Activated T-cell treated with anti-CD3 and anti-CD28 coated beads, Interleukin-2, amount 50 U/mL, for 24 hours (primary cell): Measurements from ENCODE around the gene RHOB.

Source experiments
- DNase-seq: peaks from one replicate; pipeline ENCODE4 v3.0.0-alpha.2; 2020
- H3K27ac Mint-ChIP-seq: 2 replicates; pipeline ENCODE4 v1.8.0; 2020; ENCODE audit warnings: mild to moderate bottlenecking, mixed read lengths
- H3K27me3 Mint-ChIP-seq: 2 replicates; pipeline ENCODE4 v1.8.0; 2020; ENCODE audit warnings: mixed read lengths
- H3K36me3 Mint-ChIP-seq: 2 replicates; pipeline ENCODE4 v1.8.0; 2020; ENCODE audit warnings: low read depth, mixed read lengths
- H3K4me1 Mint-ChIP-seq: 2 replicates; pipeline ENCODE4 v1.8.0; 2020; ENCODE audit warnings: low read depth, mixed read lengths
- H3K4me3 Mint-ChIP-seq: 2 replicates; pipeline ENCODE4 v1.8.0; 2020; ENCODE audit warnings: mild to moderate bottlenecking, moderate library complexity, mixed read lengths
- H3K9me3 Mint-ChIP-seq: 2 replicates; pipeline ENCODE4 v1.8.0; 2020; ENCODE audit warnings: mixed read lengths

Gene RHOB

DNA sequence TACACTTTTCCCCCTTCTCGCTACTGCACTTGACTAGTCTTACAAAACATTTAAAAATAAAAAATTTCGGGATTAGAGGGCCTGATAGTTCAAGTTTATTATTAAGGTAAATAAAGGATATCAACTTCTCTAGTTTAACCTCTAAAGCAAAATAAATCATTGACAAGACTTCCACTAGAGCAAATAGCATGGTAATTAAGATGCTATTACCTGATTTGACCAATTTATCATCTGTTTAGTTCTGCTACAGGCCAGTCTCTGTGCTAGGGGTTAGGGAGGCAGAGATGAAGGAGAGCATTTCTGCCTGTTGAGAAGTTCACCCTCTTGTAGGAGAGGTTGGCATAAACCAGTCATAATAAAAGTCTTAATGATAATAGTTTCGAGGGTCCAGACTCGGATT lies 34.0 kb downstream of the RHOB start:
- H3K27me3 Mint-ChIP-seq, result peaks cover 5% of the 10 kb centered on the region
- no peaks in the 10 kb centered on the region for H3K36me3 Mint-ChIP-seq
- no peaks in the 10 kb centered on the region for H3K4me1 Mint-ChIP-seq
- no peak overlapping the region for H3K27ac Mint-ChIP-seq
- no peak overlapping the region for H3K4me3 Mint-ChIP-seq
- DNase-seq, result no peak
- H3K9me3 Mint-ChIP-seq, result peaks cover 4% of the 10 kb centered on the region

DNA sequence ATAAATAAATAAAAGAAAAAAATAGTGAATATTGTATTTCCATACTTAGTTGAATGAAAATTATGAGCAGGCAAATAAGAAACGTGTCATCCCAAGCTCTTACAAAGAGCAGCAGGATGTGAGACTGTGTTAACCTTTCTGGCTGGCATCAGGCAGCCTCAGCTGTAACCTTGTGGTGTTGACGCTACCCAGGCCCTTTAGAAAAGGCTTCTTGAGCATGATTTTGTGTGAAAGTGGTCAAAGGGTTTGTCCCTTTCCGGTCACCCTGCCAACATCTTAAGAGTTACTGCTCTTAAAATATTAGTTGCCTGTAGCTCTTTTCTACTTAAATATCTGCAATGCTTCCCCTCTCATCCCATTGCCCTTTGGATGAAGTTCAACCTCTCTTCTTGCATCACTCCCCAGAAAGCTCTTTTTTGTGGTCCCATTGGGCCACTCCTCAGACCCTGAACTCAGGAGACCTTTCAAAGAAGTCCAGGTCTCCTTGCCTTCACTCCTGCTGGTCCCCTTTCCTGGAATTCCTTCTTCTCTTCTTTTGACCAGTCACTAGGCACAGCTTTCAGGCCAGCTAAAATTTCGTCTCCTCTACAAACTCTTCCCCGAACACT lies 35.0 kb downstream of the RHOB start:
- Mint-ChIP-seq H3K4me3 (no peak overlapping the region), H3K9me3 (peaks cover 4% of the 10 kb centered on the region), H3K27ac (no peak overlapping the region), H3K36me3 (no peaks in the 10 kb centered on the region), H3K4me1 (no peaks in the 10 kb centered on the region), H3K27me3 (peaks cover 5% of the 10 kb centered on the region)
- no peak for DNase-seq

- no peaks in the 10 kb centered on the region for H3K36me3 Mint-ChIP-seq
- no peak for DNase-seq
- peaks cover 4% of the 10 kb centered on the region for H3K9me3 Mint-ChIP-seq
- H3K4me3 Mint-ChIP-seq, result no peak overlapping the region
- no peaks in the 10 kb centered on the region for H3K4me1 Mint-ChIP-seq
- H3K27ac Mint-ChIP-seq, result no peak overlapping the region
- peaks cover 5% of the 10 kb centered on the region for H3K27me3 Mint-ChIP-seq
Observed at GRCh38 chr2:20482725-20483124, 35.9 kb downstream of the RHOB start.

DNA sequence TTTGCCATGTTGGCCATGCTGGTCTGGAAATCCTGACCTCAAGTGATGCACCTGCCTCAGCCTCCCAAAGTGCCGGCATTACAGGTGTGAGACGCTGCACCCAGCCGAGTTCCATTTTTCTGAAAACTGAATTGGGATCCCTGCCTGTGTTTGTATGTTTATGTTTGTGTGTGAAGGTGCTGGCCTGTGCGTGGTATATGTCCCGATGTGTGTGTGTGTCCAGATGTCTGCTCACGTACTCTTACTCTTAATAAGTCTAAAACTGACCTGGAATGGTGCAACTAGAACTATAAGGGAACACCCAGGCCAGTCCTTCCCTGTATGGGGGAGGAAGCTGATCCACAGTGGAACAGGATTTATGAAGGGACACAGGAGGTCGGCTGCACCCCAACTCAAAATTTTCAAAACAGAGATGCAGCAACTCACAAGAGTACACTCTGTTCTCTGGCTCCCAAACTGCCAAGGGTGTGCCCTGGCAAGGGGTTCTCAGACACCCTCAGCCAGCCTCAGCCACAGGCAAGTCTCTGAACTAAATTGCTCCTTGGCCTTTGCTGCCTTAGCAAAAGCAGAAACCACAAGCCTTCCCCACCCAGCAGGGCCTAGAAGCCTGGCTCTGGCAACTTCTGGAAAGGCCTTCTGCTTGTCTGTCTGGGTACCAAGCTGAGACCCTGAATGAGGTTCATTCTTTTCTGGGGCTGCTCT lies 36.5 kb downstream of the RHOB start:
- H3K27me3 Mint-ChIP-seq, result peaks cover 2% of the 10 kb centered on the region
- H3K9me3 Mint-ChIP-seq, result peaks cover 4% of the 10 kb centered on the region
- H3K36me3 Mint-ChIP-seq, result no peaks in the 10 kb centered on the region
- DNase-seq, result no peak
- H3K4me3 Mint-ChIP-seq, result no peak overlapping the region
- H3K4me1 Mint-ChIP-seq, result no peaks in the 10 kb centered on the region
- no peak overlapping the region for H3K27ac Mint-ChIP-seq

- DNase-seq, result no peak
Observed at GRCh38 chr2:20484034-20484617, 37.3 kb downstream of the RHOB start.

GRCh38 chr2:20484810-20485611 lies 38.1 kb downstream of the RHOB start:
- Mint-ChIP-seq H3K9me3 (no peaks in the 10 kb centered on the region), H3K36me3 (no peaks in the 10 kb centered on the region), H3K4me1 (no peaks in the 10 kb centered on the region), H3K27ac (no peak overlapping the region), H3K27me3 (no peaks in the 10 kb centered on the region), H3K4me3 (no peak overlapping the region)
- DNase-seq, result no peak

More at GRCh38 chr2:20484034-20484617, 37.3 kb downstream of the RHOB start:
- H3K36me3 Mint-ChIP-seq, result no peaks in the 10 kb centered on the region
- H3K27ac Mint-ChIP-seq, result no peak overlapping the region
- H3K4me1 Mint-ChIP-seq, result no peaks in the 10 kb centered on the region
- H3K4me3 Mint-ChIP-seq, result no peak overlapping the region
- no peaks in the 10 kb centered on the region for H3K27me3 Mint-ChIP-seq
- no peaks in the 10 kb centered on the region for H3K9me3 Mint-ChIP-seq

DNA sequence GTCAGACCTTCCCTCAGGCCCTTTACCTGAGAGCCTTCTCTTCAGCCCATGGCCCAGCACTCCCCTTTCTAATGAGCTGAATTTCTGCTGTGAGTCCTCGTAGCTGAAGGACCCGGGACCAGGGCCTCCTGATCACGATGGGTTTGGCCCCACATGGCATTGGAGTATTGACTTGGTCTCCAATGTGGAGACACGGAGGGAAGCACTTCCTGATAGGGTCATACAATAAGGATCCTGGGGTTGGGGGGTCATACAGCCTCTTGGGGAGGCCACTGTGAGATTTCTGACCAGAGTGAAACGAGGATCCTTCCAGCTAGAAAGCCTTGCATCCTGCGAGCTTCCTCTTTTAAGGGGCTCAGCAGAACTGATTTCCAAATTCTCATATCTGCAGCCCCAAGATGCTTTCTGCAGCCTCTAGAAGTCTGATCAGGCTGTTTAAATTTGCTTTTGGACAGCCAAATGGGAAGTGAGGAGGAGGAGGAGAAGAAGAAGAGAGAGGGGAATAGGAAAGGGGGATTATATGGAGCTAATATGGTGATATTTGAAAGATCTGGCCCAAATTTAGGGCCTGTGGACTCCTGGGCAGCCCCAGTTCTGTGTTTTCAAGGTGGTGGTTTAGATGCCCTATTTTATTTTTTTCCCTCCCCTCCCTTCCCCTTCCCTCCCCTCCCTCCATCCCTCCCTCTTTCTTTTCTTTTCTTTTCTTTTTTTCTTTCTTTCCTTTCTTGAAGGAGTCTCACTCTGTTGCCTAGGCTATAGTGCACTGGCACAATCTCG lies 38.9 kb downstream of the RHOB start:
- Mint-ChIP-seq H3K27ac (no peak overlapping the region), H3K4me3 (no peak overlapping the region), H3K4me1 (no peaks in the 10 kb centered on the region), H3K27me3 (no peaks in the 10 kb centered on the region), H3K9me3 (no peaks in the 10 kb centered on the region), H3K36me3 (no peaks in the 10 kb centered on the region)
- no peak for DNase-seq

DNA sequence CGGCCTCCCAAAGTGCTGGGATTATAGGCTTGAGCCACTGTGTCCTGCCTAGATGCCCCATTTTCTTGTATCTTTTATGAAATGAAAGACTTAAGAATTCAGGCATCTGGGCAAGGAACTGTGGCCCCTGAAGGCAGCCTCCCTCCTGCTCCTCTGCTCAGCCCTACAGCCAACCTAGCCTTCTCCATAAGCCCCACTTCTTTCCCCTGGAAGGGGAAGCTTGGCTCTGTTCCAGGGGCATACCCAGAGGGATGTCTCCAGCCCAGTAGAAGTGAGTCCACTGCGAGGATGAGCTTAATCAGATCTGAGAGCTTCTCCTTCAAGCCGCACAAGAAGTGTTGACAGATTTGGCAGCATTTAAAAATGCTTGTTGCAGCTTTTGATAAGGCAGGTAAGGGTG lies 39.7 kb downstream of the RHOB start:
- Mint-ChIP-seq H3K27ac (no peak overlapping the region), H3K36me3 (no peaks in the 10 kb centered on the region)

DNA sequence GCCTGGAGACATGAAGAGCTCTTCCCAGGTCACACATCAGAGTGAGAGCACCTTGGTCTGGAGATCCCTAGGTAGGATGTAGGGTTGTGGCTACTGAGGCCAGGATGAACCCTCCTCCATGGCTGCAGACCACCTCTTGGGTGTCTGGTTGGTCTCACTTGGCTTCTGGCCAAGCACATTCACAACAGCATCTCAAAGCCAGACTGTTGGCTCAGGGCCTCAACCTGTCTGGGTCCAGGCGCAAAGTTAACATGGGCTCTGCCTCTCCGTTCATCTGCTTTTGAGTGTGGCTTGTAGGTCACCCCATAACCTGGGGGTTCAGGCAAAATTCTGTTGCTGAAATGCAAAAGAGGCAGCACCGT lies 40.1 kb downstream of the RHOB start:
- Mint-ChIP-seq H3K4me1 (no peaks in the 10 kb centered on the region), H3K27me3 (no peaks in the 10 kb centered on the region), H3K36me3 (no peaks in the 10 kb centered on the region), H3K9me3 (no peaks in the 10 kb centered on the region), H3K4me3 (no peak overlapping the region), H3K27ac (no peak overlapping the region)
- DNase-seq, result no peak

More for the DNA sequence above, 39.7 kb downstream of the RHOB start:
- DNase-seq, result no peak
- no peaks in the 10 kb centered on the region for H3K4me1 Mint-ChIP-seq
- H3K4me3 Mint-ChIP-seq, result no peak overlapping the region
- H3K9me3 Mint-ChIP-seq, result no peaks in the 10 kb centered on the region
- no peaks in the 10 kb centered on the region for H3K27me3 Mint-ChIP-seq

DNA sequence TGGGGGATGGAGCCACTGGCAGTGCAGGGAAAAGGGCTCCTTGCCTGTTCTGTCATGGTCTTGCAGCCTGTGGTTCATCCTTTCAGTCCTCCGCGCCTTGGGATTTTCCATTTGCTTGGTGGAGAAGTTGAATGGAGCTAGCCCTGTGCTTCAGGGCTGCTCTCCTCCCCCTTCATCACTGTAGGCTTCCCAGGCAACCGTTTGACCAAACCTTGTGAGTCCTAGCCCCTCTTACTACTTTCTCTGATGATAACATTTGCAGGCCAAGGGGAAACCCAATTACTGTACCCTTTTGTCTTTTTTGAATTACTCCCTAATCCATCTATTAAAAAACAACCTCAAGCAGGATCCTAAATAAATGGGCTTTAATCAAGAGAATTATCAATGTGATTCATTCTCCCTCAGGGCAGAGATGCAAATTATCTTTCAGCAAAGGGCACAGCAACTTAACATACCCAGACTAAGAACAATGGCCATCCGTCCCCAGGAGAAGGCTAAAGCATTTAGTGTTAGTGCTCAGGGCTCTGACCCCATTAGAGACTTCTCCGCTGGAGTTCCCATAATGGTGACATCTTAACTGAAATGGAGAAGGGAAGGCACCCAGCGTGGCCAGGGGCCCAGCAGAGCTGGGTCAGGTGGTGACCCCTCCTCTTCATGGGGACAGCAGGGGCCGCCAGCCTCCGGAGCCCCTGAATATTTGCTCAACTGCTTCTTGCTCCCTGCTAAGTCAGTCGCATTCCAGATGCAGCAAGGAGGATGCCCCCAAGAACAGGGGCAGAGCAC lies 40.7 kb downstream of the RHOB start:
- Mint-ChIP-seq H3K9me3 (no peaks in the 10 kb centered on the region), H3K27ac (no peak overlapping the region), H3K36me3 (no peaks in the 10 kb centered on the region), H3K4me1 (no peaks in the 10 kb centered on the region), H3K4me3 (no peak overlapping the region), H3K27me3 (no peaks in the 10 kb centered on the region)
- DNase-seq, result no peak

GRCh38 chr2:20488201-20488641 lies 41.3 kb downstream of the RHOB start:
- Mint-ChIP-seq H3K9me3 (no peaks in the 10 kb centered on the region), H3K36me3 (no peaks in the 10 kb centered on the region), H3K27me3 (no peaks in the 10 kb centered on the region), H3K4me1 (no peaks in the 10 kb centered on the region), H3K27ac (no peak overlapping the region), H3K4me3 (no peak overlapping the region)
- DNase-seq, result no peak

DNA sequence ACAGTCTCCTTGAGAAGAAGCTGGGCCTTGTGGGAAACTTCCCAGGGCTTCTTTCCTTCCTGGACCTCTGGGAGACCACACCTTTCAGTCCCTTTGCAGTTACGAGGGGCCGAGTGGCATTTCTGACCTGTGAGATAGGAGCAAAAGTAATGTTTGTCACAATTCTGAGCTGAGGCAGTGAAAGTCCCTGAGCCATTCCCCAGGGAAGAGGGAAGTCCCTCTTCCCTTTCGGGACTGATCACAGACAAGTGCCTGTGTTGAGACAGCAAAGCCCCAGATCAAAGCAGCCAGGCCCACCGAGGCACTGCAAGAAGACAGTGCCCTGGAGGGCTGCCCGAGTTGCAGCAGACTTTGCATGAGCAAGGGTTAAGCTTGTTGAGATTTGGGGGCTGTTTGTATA lies 41.9 kb downstream of the RHOB start:
- Mint-ChIP-seq H3K27ac (no peak overlapping the region), H3K27me3 (no peaks in the 10 kb centered on the region), H3K4me1 (no peaks in the 10 kb centered on the region), H3K4me3 (no peak overlapping the region), H3K9me3 (no peaks in the 10 kb centered on the region), H3K36me3 (no peaks in the 10 kb centered on the region)
- no peak for DNase-seq

GRCh38 chr2:20490300-20491181 lies 43.7 kb downstream of the RHOB start:
- Mint-ChIP-seq H3K9me3 (no peaks in the 10 kb centered on the region), H3K4me3 (no peak overlapping the region), H3K27ac (no peak overlapping the region), H3K36me3 (no peaks in the 10 kb centered on the region), H3K27me3 (no peaks in the 10 kb centered on the region), H3K4me1 (no peaks in the 10 kb centered on the region)
- DNase-seq, result no peak
